Keratinocyte (primary cell): Measurements from ENCODE around the gene ANKRD55. TPM values are rescaled to one million over a fixed set of nuclear protein-coding genes. Genes with fewer than 3 reads are reported as not detected.

Source experiments
- DNase-seq: peaks from one replicate; pipeline ENCODE4 v3.0.0-alpha.2; 2011; ENCODE audit warnings: low read depth, missing footprints, low spot score
- FAIRE-seq: peaks from 2 replicates; lab custom pipeline; 2011; peaks lifted over from hg19 to GRCh38; lab: Jason Lieb, UNC
- H2AFZ ChIP-seq: 2 replicates; pipeline ENCODE4 v1.6.0; 2012; ENCODE audit warnings: low read length, control low read depth, inconsistent platforms; ENCODE audit not compliant: control insufficient read depth
- H3K27ac ChIP-seq: 2 replicates; pipeline ENCODE4 v1.5.1; 2011; ENCODE audit warnings: low read length; ENCODE audit not compliant: control insufficient read depth, insufficient read depth
- H3K27me3 ChIP-seq: 3 replicates; pipeline ENCODE4 v1.6.0; 2011; ENCODE audit warnings: low read length; ENCODE audit not compliant: control insufficient read depth, insufficient read depth; ENCODE audit errors: extremely low read depth
- H3K36me3 ChIP-seq, 2 experiments: 2 replicates in 1 of 2; 3 replicates in 1 of 2; pipeline ENCODE4 v1.5.1; 2011; ENCODE audit warnings: low read length in 2 of 2, mild to moderate bottlenecking in 1 of 2; ENCODE audit not compliant: control insufficient read depth in 2 of 2, insufficient read depth in 2 of 2; ENCODE audit errors: extremely low read depth in 1 of 2
- H3K4me1 ChIP-seq: 3 replicates; pipeline ENCODE4 v1.5.1; 2011; ENCODE audit warnings: low read length; ENCODE audit not compliant: control insufficient read depth, insufficient read depth; ENCODE audit errors: extremely low read depth
- H3K4me2 ChIP-seq: 3 replicates; pipeline ENCODE4 v1.6.0; 2011; ENCODE audit warnings: low read depth, low read length; ENCODE audit not compliant: control insufficient read depth, insufficient read depth; ENCODE audit errors: extremely low read depth
- H3K4me3 ChIP-seq, 3 experiments: fragments of 200-600 bp in 1 of 3; sonication (generic) in 1 of 3; 2 replicates in 2 of 3; 3 replicates in 1 of 3; pipeline ENCODE4 v1.5.1; 2011 to 2016; ENCODE audit warnings: low read length in 3 of 3, mild to moderate bottlenecking in 3 of 3, control low read depth in 2 of 3, inconsistent platforms in 1 of 3, low read depth in 1 of 3, mixed read lengths in 1 of 3, mixed run types in 1 of 3, moderate library complexity in 1 of 3; ENCODE audit not compliant: control insufficient read depth in 2 of 3, insufficient read depth in 2 of 3; ENCODE audit errors: extremely low read depth in 1 of 3
- H3K79me2 ChIP-seq: 2 replicates; pipeline ENCODE4 v1.6.0; 2012; ENCODE audit warnings: low read length; ENCODE audit not compliant: control insufficient read depth, insufficient read depth
- H3K9ac ChIP-seq: 3 replicates; pipeline ENCODE4 v1.6.0; 2011; ENCODE audit warnings: low read length; ENCODE audit not compliant: control insufficient read depth, insufficient read depth; ENCODE audit errors: extremely low read depth
- H3K9me1 ChIP-seq: 3 replicates; pipeline ENCODE4 v1.6.0; 2011; ENCODE audit warnings: low read length; ENCODE audit not compliant: control insufficient read depth, insufficient read depth; ENCODE audit errors: extremely low read depth
- H3K9me3 ChIP-seq: 2 replicates; pipeline ENCODE4 v1.5.1; 2012; ENCODE audit warnings: low read depth, low read length; ENCODE audit not compliant: control insufficient read depth
- H4K20me1 ChIP-seq: 3 replicates; pipeline ENCODE4 v1.6.0; 2011; ENCODE audit warnings: low read length; ENCODE audit not compliant: control insufficient read depth, insufficient read depth; ENCODE audit errors: extremely low read depth
- EZH2 ChIP-seq: IDR thresholded peaks from one replicate; pipeline ENCODE4 v1.6.1; 2012; ENCODE audit warnings: inconsistent platforms, mild to moderate bottlenecking, low read length, moderate library complexity
- dilution Hi-C: fragments of 300-500 bp; cut with MboI; formaldehyde crosslinking; loops from one replicate; pipeline ENCODE4 v1.7.0; 2020; ENCODE audit warnings: low sequenced_read_pairs; ENCODE audit not compliant: extremely low pct_ligation_motif_present
- polyA plus RNA-seq, 5 experiments: library from polyadenylated mRNA; depleted of rRNA in 3 of 5; stranded (reverse) in 3 of 5; stranded (forward) in 1 of 5; unstranded in 1 of 5; fragments of >200 nt; gene quantifications; 1 replicate in 1 of 5; 2 replicates in 3 of 5; 3 replicates in 1 of 5; pipeline versions ENCODE4 v1.2.1 to v1.2.3, GENCODE V29; 2011 to 2012; ENCODE audit warnings: missing spikeins in 2 of 5, low read depth in 1 of 5, low replicate concordance in 1 of 5
- TF ChIP-seq, protein P1 (sequence below), 3 experiments: IDR thresholded peaks in 1 of 3; conservative IDR thresholded peaks in 1 of 3; optimal IDR thresholded peaks in 1 of 3; 2 replicates in 2 of 3; 3 replicates in 1 of 3; pipeline versions ENCODE3 to v1.5.1; 2011; ENCODE audit warnings: low read length in 3 of 3, mild to moderate bottlenecking in 3 of 3, moderate library complexity in 2 of 3, control low read depth in 1 of 3, inconsistent platforms in 1 of 3; ENCODE audit not compliant: insufficient read depth in 2 of 3; ENCODE audit errors: extremely low read depth in 1 of 3

ANKRD55 gene
- polyA plus RNA-seq, 1 donor (not counting 4 experiments of a cell fraction or from before 2014, with no cell fraction given), result not detected

DNA sequence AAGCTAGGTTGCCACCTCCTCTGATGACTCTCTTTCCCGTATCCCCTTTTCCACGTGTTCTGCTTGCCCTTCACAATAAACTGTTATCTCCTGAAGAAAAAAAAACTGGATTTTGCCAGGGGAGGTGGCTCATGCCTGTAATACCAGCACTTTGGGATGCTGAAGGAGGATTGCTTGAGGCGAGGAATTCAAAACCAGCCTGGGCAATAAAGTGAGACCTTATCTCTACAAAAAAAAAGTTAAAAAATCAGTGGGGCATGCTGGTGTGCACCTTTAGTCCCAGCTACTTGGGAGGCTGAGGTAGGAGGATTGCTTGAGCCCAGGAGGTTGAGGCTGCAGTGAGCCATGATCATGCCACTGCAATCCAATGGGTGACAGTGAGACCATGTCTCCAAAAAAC lies 156.6 kb downstream of the ANKRD55 start:
- Histone ChIP-seq H3K9ac (no peak overlapping the region), H2AFZ (no peak overlapping the region), H3K79me2 (no peaks in the 10 kb centered on the region), H3K4me3 (no peak overlapping the region), H4K20me1 (no peaks in the 10 kb centered on the region), H3K9me3 (no peaks in the 10 kb centered on the region), H3K36me3 (no peaks in the 10 kb centered on the region), H3K9me1 (no peaks in the 10 kb centered on the region), H3K27ac (no peak overlapping the region), H3K4me1 (no peaks in the 10 kb centered on the region), H3K4me2 (no peak overlapping the region), H3K27me3 (peaks cover 5% of the 10 kb centered on the region)
- TF ChIP-seq, protein P1, sequence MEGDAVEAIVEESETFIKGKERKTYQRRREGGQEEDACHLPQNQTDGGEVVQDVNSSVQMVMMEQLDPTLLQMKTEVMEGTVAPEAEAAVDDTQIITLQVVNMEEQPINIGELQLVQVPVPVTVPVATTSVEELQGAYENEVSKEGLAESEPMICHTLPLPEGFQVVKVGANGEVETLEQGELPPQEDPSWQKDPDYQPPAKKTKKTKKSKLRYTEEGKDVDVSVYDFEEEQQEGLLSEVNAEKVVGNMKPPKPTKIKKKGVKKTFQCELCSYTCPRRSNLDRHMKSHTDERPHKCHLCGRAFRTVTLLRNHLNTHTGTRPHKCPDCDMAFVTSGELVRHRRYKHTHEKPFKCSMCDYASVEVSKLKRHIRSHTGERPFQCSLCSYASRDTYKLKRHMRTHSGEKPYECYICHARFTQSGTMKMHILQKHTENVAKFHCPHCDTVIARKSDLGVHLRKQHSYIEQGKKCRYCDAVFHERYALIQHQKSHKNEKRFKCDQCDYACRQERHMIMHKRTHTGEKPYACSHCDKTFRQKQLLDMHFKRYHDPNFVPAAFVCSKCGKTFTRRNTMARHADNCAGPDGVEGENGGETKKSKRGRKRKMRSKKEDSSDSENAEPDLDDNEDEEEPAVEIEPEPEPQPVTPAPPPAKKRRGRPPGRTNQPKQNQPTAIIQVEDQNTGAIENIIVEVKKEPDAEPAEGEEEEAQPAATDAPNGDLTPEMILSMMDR (optimal IDR thresholded peaks at IDR 0.05 in 1 of 3, IDR thresholded peaks at IDR 0.05 in 1 of 3, conservative IDR thresholded peaks at IDR 0.05 in 1 of 3; ENCODE audit: extremely low read depth in 1 of 3, insufficient read depth in 2 of 3, low read length in 3 of 3), result no peak
- TF ChIP-seq EZH2, result no peak
- dilution Hi-C loops, result no loop called here
- DNase-seq, result no peak
- FAIRE-seq, result no peak

GRCh38 chr5:56075361-56075760 lies 157.8 kb downstream of the ANKRD55 start:
- H3K79me2 ChIP-seq, result no peaks in the 10 kb centered on the region
- no peak overlapping the region for H3K4me2 ChIP-seq
- H3K9ac ChIP-seq, result no peak overlapping the region
- DNase-seq (no peak), FAIRE-seq (no peak)
- no peaks in the 10 kb centered on the region for H3K9me1 ChIP-seq
- no peak overlapping the region for H3K27ac ChIP-seq
- no peak overlapping the region for H2AFZ ChIP-seq
- no peak for TF ChIP-seq EZH2
- TF ChIP-seq, protein P1 (optimal IDR thresholded peaks at IDR 0.05 in 1 of 3, IDR thresholded peaks at IDR 0.05 in 1 of 3, conservative IDR thresholded peaks at IDR 0.05 in 1 of 3; ENCODE audit: extremely low read depth in 1 of 3, insufficient read depth in 2 of 3, low read length in 3 of 3), result no peak
- H3K27me3 ChIP-seq, result peaks cover 5% of the 10 kb centered on the region
- no peak overlapping the region for H3K4me3 ChIP-seq
- dilution Hi-C loops, result no loop called here
- H3K9me3 ChIP-seq, result no peaks in the 10 kb centered on the region
- no peaks in the 10 kb centered on the region for H3K4me1 ChIP-seq
- H3K36me3 ChIP-seq, result no peaks in the 10 kb centered on the region
- no peaks in the 10 kb centered on the region for H4K20me1 ChIP-seq
